NCI-H2227 (cell line): Measurements from ENCODE around the gene FAM227A.

Experiments used
- DNase-seq: peaks from one replicate; lab custom pipeline; 2025; ENCODE audit not compliant: unreplicated experiment; lab: John Stamatoyannopoulos, UW

The FAM227A gene

DNA sequence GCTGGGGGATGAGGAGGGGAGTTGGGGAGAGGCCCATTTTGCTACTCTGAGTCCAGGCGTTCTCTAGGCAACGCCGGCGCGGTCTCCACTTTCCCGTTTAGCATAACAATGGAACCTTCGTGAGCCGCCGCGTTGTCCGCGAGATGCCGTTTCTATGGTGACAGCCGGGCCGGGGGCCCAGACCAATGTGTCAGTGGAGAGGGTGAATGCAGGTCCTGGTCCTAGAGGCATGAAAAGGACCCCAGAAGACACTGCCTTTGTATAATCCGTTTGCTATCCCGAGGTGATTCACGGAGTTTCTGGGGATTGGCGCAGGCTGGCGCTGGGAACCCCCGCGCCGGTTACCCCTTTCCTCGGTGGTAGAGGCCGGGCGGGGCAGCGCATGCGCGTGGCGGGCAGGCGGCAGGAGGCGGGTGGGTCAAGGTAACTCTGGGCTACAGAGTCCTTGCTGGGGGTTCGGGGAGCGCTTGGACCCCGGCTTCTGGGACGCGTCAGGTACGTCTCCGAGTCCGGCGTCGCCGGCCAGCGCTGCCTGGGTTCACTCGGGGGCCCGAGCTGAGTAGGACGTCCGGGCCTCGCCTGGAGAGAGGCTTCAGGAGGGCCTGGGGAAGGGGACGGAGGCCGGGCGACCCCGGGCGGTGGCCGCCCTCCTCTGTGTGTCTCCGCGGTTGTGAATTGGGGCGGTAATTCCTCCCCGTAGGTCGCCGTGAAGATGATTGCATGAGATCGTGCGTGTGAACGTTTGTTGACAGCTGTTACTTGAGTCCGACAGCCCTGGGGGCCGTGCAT lies at the start of gene FAM227A, which contains the start of gene CBY1:
Gene FAM227A, minus strand, starts transcription at position 137 of the 789 bp plus-strand sequence. CDS start 6,224 bp downstream, outside the sequence.
Gene CBY1, plus strand, starts transcription at position 383 of the 789 bp plus-strand sequence. CDS start 11,417 bp downstream, outside the sequence.
- peak; percentile 93 for DNase-seq

- peak; percentile 99 for DNase-seq
Observed at GRCh38 chr22:38705235-38706100, 49.3 kb upstream of the FAM227A start, which contains the start of gene GTPBP1. TSS of gene GTPBP1 (plus strand) at chr22:38705944. CDS start at chr22:38705956, 12 bp downstream.

GRCh38 chr22:38704654-38705234 lies 48.6 kb upstream of the FAM227A start:
- DNase-seq: peak; percentile 37

DNA sequence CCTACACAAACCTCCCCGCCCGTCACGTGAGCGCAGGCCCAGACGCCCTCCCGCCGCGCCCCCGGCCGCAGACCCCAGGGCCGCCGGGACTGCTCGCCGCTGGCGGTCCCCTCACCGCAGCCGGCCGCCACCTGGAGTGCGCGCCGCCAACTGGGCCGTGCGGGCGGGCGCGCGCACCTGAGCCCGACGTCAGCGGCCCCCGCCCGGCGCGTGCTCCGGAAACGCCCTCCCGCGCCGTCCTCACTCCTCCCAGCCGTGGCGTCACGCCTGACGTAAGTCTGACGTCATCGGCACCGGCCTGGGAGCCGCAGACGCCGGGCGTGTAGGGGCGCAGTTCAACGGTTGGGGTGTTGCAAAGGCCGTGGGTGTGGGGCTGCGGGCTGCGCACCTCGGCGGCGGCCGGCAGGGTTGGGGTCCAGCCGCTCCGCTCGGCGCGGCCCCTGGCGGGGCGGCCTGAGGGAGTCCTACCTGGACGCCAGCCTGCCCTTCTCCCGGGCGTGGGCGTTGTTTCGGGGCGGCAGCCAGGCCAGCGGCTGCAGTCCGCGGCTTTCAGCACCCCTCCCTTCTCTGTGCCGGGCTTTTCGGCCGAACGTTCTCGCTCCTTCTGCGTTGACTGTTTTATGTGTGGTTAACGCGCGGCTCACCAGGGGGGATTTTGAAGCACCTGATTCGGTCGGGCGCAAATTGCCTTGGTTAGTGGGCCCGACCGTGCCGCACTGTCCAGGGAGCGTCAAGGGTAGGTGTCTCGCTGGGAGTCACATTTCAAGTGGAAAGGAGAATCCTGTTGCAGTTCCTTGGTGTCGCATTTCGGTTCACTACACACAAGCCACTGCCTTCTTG lies 44.8 kb upstream of the FAM227A start, which contains the start of gene JOSD1:
Gene JOSD1, minus strand, starts transcription at position 155 of the 840 bp plus-strand sequence. CDS start 956 bp downstream, outside the sequence.
- peak; percentile 96 for DNase-seq

DNA sequence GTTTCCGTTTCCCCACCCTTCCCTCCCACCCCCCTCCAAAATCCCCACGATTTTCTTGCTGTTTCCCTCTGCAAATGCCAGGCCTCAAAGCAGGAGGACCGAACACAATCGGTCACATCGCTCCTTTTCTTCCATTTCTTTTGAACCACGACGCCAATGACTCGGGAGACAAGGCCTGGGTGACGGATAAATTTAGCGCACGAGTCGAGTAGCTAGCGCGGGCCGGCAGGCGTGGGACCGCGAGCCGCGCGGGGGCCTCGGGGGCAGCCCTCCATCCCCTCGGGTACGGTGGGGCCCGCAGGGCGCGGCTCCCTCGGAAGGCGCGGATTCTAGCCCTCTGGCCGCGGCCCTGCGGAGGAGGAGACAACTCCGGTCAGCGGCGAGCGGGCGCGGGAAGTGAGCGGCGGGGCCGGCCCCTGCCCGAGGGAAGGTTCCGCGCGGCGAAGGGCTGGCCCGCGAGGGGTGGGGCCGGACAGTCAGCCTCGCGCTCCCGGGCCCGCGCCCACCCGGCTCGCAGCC lies 44.1 kb upstream of the FAM227A start:
- no peak for DNase-seq

GRCh38 chr22:38699784-38700183 lies 43.6 kb upstream of the FAM227A start:
- DNase-seq: no peak

- DNase-seq: no peak
Observed at GRCh38 chr22:38699143-38699542, 43.0 kb upstream of the FAM227A start.

DNA sequence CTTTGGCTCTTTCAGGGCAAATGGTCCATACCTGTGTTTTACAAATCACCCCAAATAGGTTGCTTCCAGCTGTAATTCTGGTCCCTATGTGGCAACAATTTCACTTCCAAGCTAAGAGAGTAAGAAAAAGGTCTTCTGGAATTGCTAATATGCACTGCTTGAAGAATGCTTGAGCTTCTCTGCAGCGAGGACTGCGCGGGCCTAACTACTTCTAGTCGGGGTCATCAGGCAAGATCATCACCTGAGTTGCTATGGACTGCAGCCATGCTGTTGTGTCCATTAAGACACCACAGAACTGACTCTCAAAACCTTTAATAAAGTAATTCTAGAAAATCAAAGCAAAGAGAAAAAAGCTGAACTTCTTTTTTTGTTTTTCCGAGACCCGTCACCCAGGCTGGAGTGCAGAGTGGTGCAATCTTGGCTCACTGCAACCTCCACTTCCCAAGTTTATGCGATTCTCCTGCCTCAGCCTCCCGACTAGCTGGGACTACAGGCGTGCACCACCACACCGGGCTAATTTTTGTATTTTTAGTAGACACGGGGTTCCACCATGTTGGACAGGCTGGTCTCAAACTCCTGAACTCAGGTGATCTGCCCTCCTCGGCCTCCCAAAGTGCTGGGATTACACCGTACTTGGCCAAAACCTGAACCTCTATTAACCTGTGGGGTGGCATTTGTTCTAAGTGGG lies 42.4 kb upstream of the FAM227A start:
- no peak for DNase-seq

DNA sequence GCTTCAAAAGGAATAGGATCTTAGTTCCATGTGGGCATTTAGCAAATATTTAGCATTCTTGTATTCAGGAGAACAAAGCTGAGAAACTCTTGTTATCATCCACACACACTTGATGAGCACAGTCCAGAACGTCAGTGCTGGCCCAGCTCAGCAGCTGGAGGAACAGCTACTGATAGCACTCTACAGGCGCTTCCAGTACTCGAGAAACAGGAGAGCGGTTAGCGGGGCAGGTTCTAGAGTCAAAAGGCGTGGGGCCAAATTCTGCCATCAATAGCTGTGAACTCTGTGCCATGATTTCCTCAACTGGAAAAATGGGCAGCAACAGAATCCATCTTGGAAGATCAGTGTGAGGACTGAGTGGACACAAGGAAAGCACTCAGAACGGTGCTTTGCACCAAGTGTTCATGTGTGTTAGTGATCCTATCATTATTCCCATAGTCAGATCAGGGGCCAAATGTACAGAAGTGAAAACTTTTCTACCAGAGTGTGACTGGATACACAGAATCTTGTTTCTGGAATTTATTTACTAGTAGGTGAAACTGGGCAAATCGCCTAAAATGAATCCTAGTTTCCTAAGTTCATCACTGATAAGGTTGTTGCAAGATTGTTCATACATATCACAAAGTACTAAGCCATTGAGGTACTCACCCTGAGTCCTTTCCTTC lies 41.4 kb upstream of the FAM227A start:
- DNase-seq: no peak

DNA sequence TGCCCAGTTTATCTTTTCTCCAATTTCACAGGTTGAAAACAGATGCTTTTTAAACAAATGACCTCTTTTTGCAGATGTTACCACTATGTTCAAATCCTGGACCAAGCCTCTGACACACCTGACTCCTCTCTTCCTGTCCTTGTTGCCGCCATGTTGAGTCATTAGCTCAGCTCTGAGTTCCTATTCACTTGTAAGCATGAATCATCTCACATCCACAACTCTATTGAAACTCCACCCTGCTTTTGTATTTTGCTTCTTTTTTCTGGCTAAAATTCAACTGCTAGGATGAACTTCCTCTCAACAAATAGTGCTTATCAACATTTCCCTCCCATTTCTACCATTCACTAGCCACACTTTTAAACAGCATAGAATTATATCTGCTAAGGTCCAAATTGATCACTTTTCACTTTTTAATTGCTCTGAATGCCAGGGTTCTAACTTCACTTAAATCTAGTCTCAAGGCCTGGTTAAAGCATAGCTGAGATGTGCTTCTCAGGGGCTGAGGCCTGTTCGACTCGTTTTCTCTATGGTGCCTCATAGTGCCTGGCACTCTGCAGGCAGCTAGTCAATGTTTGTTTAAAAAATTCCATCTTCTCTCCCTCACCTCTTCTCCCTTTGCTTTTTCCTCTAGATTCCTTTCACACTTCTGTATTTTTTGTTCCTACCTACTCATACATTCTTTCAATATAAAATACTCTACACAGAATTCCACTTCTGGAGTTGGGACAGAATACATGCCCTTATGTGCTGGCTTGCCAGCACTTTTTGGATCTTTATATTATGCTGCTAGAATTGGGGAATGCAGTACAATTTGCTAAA lies 40.6 kb upstream of the FAM227A start:
- no peak for DNase-seq

DNA sequence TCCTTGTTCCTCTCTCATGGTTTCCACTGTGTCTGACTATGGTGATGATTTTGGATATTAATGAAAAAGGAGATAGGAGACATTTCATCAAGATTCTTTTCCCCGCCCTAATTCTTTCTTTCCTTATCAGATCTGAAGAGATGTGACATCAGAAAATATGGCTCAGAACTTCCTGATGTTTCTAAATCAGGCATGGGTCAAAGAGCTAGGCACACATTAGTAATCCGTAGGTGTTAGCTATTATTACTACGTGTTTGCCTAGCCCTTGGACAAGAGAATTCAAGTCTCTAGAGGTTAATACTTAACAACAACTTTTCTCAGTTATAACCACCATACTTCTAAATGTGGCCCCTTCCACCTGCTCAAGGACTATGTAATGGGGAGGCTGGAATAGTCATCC lies 38.7 kb upstream of the FAM227A start:
- DNase-seq: no peak

DNA sequence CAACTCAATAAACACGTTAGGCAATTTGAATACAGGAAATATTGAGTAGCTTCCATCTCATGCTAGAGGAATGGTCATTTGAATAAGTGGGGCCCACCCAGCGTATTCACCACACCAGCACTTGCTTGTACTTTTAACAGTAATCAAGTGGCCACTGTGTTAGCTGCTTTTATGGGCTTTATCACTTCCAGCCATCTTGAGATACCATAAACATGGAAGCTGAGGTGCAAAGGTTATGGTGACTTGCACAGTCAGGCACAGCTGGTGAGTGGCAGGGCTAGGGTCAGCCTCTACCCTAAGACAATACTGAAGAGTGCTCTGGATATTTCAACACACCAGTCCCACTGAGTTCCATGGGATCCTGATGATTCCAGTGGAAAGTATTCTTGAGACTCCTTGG lies 37.9 kb upstream of the FAM227A start:
- DNase-seq: no peak

- no peak for DNase-seq
Observed at GRCh38 chr22:38689651-38690050, 33.5 kb upstream of the FAM227A start.

GRCh38 chr22:38685761-38686160 lies 29.6 kb upstream of the FAM227A start:
- no peak for DNase-seq

- DNase-seq: no peak
Observed at GRCh38 chr22:38684895-38685294, 28.7 kb upstream of the FAM227A start.

GRCh38 chr22:38681582-38682335 lies 25.6 kb upstream of the FAM227A start, which contains the start of gene TOMM22:
TSS of gene TOMM22 (plus strand) at chr22:38681957. CDS start at chr22:38681979, 22 bp downstream.
- peak; percentile 86 for DNase-seq

- no peak for DNase-seq
Observed at GRCh38 chr22:38675833-38676232, 19.6 kb upstream of the FAM227A start.
